ENCODE measurements around the gene COMT.

- TF ChIP-seq SP1 (IDR thresholded peaks at IDR 0.05), result no peak
- TF ChIP-seq, protein P1, sequence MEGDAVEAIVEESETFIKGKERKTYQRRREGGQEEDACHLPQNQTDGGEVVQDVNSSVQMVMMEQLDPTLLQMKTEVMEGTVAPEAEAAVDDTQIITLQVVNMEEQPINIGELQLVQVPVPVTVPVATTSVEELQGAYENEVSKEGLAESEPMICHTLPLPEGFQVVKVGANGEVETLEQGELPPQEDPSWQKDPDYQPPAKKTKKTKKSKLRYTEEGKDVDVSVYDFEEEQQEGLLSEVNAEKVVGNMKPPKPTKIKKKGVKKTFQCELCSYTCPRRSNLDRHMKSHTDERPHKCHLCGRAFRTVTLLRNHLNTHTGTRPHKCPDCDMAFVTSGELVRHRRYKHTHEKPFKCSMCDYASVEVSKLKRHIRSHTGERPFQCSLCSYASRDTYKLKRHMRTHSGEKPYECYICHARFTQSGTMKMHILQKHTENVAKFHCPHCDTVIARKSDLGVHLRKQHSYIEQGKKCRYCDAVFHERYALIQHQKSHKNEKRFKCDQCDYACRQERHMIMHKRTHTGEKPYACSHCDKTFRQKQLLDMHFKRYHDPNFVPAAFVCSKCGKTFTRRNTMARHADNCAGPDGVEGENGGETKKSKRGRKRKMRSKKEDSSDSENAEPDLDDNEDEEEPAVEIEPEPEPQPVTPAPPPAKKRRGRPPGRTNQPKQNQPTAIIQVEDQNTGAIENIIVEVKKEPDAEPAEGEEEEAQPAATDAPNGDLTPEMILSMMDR (IDR thresholded peaks at IDR 0.05; ENCODE audit: low read depth, low read length, missing input control), result no peak
- no peak for TF ChIP-seq FOXA1 (IDR thresholded peaks at IDR 0.05)
- TF ChIP-seq, protein P2, sequence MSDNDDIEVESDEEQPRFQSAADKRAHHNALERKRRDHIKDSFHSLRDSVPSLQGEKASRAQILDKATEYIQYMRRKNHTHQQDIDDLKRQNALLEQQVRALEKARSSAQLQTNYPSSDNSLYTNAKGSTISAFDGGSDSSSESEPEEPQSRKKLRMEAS (IDR thresholded peaks at IDR 0.05), result no peak
- no peak for TF ChIP-seq ZBTB33 (IDR thresholded peaks at IDR 0.05)
- no peak for TF ChIP-seq YY1 (IDR thresholded peaks at IDR 0.05)
- no peak for TF ChIP-seq TAF1 (conservative IDR thresholded peaks at IDR 0.05)
- TF ChIP-seq, protein P3, sequence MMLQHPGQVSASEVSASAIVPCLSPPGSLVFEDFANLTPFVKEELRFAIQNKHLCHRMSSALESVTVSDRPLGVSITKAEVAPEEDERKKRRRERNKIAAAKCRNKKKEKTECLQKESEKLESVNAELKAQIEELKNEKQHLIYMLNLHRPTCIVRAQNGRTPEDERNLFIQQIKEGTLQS (IDR thresholded peaks at IDR 0.05), result no peak
- no peak for TF ChIP-seq NR2F2 (IDR thresholded peaks at IDR 0.05)
- no peak for TF ChIP-seq JUND (IDR thresholded peaks at IDR 0.05)
- TF ChIP-seq REST (IDR thresholded peaks at IDR 0.05), result no peak
- no peak for TF ChIP-seq GABPA (IDR thresholded peaks at IDR 0.05 in 1 of 2, conservative IDR thresholded peaks at IDR 0.05 in 1 of 2)
- no peak for TF ChIP-seq EGR1 (IDR thresholded peaks at IDR 0.05; ENCODE audit: low read depth in 2 of 2)
Measured at GRCh38 chr22:19936513-19936912, 5.1 kb upstream of the COMT start.

Measured in liver (tissue), 3 donors.